HG03108 (cell line): ENCODE measurements around the gene FRMD8.
"Not testable (repeated sequence)": the region's sequence is repeated elsewhere in the genome, so short reads cannot be mapped to it uniquely, and the experiment has no call there.

Experiments
- ATAC-seq: cut with Tn5 transposase; IDR thresholded peaks from one replicate; pipeline ENCODE4 v1.9.1; 2021; ENCODE audit warnings: moderate library complexity; ENCODE audit not compliant: unreplicated experiment

The FRMD8 gene

GRCh38 chr11:65448418-65449105, 62.1 kb downstream of the FRMD8 start:
- no peak for ATAC-seq

DNA sequence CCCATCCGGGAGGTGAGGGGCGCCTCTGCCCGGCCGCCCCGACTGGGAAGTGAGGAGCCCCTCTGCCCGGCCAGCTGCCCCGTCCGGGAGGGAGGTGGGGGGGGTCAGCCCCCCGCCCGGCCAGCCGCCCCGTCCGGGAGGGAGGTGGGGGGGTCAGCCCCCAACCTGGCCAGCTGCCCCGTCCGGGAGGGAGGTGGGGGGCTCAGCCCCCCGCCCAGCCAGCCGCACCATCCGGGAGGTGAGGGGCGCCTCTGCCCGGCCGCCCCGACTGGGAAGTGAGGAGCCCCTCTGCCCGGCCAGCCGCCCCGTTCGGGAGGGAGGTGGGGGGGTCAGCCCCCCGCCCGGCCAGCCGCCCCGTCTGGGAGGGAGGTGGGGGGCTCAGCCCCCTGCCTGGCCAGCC, 64.9 kb downstream of the FRMD8 start:
- ATAC-seq: not testable (repeated sequence)

- not testable (repeated sequence) for ATAC-seq
Observed at GRCh38 chr11:65452259-65452658, 65.8 kb downstream of the FRMD8 start.

DNA sequence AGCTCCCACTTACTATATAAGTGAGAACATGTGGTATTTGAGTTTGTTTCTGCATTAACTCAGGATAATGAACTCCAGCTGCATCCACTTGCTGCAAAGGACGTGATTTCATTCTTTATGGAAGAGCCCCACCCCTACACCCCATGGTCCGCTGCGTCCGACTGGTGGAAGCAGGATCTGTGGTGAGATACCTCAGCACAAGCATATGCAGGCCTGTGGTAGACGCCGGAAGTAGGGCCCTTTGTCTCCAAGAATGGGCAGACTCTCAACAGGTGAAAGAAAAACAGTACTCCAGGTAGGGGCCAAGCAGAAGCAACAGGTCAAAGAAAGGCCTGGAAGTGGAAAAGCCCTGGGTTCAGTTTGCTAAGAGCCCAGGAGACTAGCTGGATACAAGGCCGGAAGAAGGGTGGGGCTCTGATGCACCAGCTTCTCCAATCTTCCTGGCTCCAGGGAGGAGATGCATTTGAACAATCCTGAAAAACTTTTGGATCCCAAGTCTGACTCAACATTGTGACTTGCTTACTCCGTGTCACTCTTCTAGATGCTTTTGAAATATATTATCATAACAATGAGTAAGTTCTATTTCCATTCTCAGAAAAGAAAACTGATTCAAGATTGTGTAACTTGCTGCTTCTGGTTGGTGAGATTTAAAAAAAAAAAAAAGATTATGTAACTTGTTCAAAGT, 66.5 kb downstream of the FRMD8 start:
- no peak for ATAC-seq

DNA sequence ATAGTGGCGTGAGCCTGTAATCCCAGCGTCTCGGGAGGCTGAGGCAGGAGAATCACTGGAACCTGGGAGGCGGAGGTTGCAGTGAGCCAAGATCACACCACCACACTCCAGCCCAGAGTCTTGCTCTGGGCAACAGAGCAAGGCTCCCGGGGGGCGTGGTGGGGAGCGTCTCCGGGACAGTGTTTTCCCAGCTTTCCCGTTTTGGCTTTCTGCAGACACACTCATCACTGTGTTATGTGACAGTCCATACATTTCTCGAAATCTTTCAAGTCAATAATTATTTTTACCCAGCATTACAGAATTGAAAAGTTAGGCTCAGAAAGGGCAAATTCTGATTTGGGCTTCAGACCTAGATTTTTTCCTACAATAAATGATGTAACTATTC, 67.9 kb downstream of the FRMD8 start:
- ATAC-seq: no peak

GRCh38 chr11:65454696-65455456, 68.4 kb downstream of the FRMD8 start:
- peak; percentile 89 for ATAC-seq

DNA sequence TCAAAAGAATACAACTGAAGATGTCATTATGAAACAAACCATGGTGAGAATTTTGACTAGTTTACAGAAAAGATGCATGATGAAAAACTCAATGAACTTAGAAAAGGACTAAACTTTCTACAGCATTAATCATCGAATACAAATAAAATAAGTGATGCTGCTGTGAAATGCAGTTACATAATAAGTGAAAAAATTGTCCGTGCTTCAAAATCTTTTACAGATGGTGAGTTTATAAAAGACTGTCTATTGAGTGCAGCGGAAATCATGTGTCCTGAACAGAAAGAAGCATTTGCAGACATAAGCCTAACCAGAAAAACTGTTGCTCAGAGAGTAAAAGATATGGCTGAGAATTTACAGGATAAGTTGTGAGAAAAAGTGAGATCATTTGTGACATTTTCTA, 70.0 kb downstream of the FRMD8 start:
- no peak for ATAC-seq

GRCh38 chr11:65459552-65459951, 73.1 kb downstream of the FRMD8 start:
- ATAC-seq: no peak
